ENCODE results near the gene ELOVL3. TPM values are rescaled to one million over a fixed set of nuclear protein-coding genes. Genes with fewer than 3 reads are reported as not detected.
"Not testable (repeated sequence)": the region's sequence is repeated elsewhere in the genome, so short reads cannot be mapped to it uniquely, and the experiment has no call there.

ELOVL3 gene
- total RNA-seq, 1 experiment from 2014 or later = 1.2 TPM

GRCh38 chr10:102188298-102188940 is 37.7 kb upstream of the ELOVL3 start:
- no TSS peak for BruUV-seq (replicated peaks)
- POLR2A ChIA-PET = no interaction called here
- Histone ChIP-seq H3K4me3 (ENCODE audit: low read depth in 2 of 2, low read length in 2 of 2) (no peak overlapping the region), H3K4me1 (ENCODE audit: control insufficient read depth, insufficient read depth, low read length) (no peaks in the 10 kb centered on the region), H3K27me3 (ENCODE audit: control insufficient read depth, insufficient read depth, low read length) (no peaks in the 10 kb centered on the region), H3K36me3 (ENCODE audit: control insufficient read depth, insufficient read depth, low read length) (no peaks in the 10 kb centered on the region), H3K27ac (ENCODE audit: low read length) (no peak overlapping the region), H3K9me3 (ENCODE audit: control insufficient read depth, insufficient read depth, low read depth, low read length) (peaks cover 15% of the 10 kb centered on the region)
- CTCF ChIA-PET = no interaction called here
- DNase-seq (ENCODE audit: low read depth, low spot score) (no peak), ATAC-seq (peak; percentile 64)
- in situ Hi-C loops (cut with HindIII; ENCODE audit: low pct_unique_long_range_greater_than_20kb, low sequenced_read_pairs) = no loop called here
- intact Hi-C loops (cut with micrococcal nuclease; ENCODE audit: unreplicated experiment) = no loop called here
- no peak for TF ChIP-seq POLR2AphosphoS5 (IDR thresholded peaks at IDR 0.05; ENCODE audit: low read depth, low read length)
- no peak for TF ChIP-seq TCF7L2 (IDR thresholded peaks at IDR 0.05; ENCODE audit: low read depth, low read length)
- TF ChIP-seq SIN3A (IDR thresholded peaks at IDR 0.05; ENCODE audit: borderline replicate concordance, insufficient read depth, low read depth, low read length) = no peak
- no peak for TF ChIP-seq CTCF (IDR thresholded peaks at IDR 0.05)
- TF ChIP-seq REST (IDR thresholded peaks at IDR 0.05; ENCODE audit: insufficient read depth in 1 of 2, low read depth in 2 of 2, low read length in 1 of 2) = no peak

- in situ Hi-C loops (cut with HindIII; ENCODE audit: low pct_unique_long_range_greater_than_20kb, low sequenced_read_pairs); H3K4me1 ChIP-seq (ENCODE audit: control insufficient read depth, insufficient read depth, low read length); BruUV-seq (replicated peaks); H3K27ac ChIP-seq (ENCODE audit: low read length); H3K27me3 ChIP-seq (ENCODE audit: control insufficient read depth, insufficient read depth, low read length); intact Hi-C loops (cut with micrococcal nuclease; ENCODE audit: unreplicated experiment); DNase-seq (ENCODE audit: low read depth, low spot score); H3K36me3 ChIP-seq (ENCODE audit: control insufficient read depth, insufficient read depth, low read length); CTCF ChIA-PET: not testable (repeated sequence)
- 0 out of 2 replicates have a peak, but pooled peaks have one; percentile 39 for ATAC-seq
- POLR2A ChIA-PET = interaction anchor here (0.5 kb wide), 1 partner anchor 30 kb away, joined by 7 read pairs; no protein-coding TSS in a partner anchor
- 0 out of 4 replicates have a peak overlapping the region, but pooled peaks of 1 of the 2 experiments have one; percentile 3 for H3K4me3 ChIP-seq (ENCODE audit: low read depth in 2 of 2, low read length in 2 of 2)
- peaks cover 15% of the 10 kb centered on the region for H3K9me3 ChIP-seq (ENCODE audit: control insufficient read depth, insufficient read depth, low read depth, low read length)
Measured at GRCh38 chr10:102188941-102189898, 36.9 kb upstream of the ELOVL3 start.

Measured in Panc1 (cell line).